ENCODE data around the gene ZMYND15. TPM values are rescaled to one million over a fixed set of nuclear protein-coding genes. Genes with fewer than 3 reads are reported as not detected.
"Not testable (repeated sequence)": the region's sequence is repeated elsewhere in the genome, so short reads cannot be mapped to it uniquely, and the experiment has no call there.

ZMYND15 gene, protein sequence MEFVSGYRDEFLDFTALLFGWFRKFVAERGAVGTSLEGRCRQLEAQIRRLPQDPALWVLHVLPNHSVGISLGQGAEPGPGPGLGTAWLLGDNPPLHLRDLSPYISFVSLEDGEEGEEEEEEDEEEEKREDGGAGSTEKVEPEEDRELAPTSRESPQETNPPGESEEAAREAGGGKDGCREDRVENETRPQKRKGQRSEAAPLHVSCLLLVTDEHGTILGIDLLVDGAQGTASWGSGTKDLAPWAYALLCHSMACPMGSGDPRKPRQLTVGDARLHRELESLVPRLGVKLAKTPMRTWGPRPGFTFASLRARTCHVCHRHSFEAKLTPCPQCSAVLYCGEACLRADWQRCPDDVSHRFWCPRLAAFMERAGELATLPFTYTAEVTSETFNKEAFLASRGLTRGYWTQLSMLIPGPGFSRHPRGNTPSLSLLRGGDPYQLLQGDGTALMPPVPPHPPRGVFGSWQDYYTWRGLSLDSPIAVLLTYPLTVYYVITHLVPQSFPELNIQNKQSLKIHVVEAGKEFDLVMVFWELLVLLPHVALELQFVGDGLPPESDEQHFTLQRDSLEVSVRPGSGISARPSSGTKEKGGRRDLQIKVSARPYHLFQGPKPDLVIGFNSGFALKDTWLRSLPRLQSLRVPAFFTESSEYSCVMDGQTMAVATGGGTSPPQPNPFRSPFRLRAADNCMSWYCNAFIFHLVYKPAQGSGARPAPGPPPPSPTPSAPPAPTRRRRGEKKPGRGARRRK
- 0.14 to 0.31 TPM (median 0.25 TPM) in 3 replicates for polyA plus RNA-seq
- polyA plus RNA-seq (2011; ENCODE audit: low read depth), result 0.52 TPM
- polyA plus RNA-seq (2011; cell fraction: cytosol; rRNA removed), result 0.19 and 0.21 TPM in 2 replicates
- 1.7 and 1.9 TPM in 2 replicates for polyA plus RNA-seq (2011; cell fraction: nucleus; rRNA removed)
- polyA plus RNA-seq (2012; ENCODE audit: low replicate concordance), result 0.18 and 1.4 TPM in 2 replicates
- polyA minus RNA-seq, result 0.10 to 0.30 TPM in 2 of 3 replicates, not detected in the other
- not detected for polyA minus RNA-seq (2011; cell fraction: cytosol; rRNA and poly(A)+ RNA removed)
- polyA minus RNA-seq (2011; cell fraction: nucleus; rRNA and poly(A)+ RNA removed), result 0.23 and 0.32 TPM in 2 replicates

DNA sequence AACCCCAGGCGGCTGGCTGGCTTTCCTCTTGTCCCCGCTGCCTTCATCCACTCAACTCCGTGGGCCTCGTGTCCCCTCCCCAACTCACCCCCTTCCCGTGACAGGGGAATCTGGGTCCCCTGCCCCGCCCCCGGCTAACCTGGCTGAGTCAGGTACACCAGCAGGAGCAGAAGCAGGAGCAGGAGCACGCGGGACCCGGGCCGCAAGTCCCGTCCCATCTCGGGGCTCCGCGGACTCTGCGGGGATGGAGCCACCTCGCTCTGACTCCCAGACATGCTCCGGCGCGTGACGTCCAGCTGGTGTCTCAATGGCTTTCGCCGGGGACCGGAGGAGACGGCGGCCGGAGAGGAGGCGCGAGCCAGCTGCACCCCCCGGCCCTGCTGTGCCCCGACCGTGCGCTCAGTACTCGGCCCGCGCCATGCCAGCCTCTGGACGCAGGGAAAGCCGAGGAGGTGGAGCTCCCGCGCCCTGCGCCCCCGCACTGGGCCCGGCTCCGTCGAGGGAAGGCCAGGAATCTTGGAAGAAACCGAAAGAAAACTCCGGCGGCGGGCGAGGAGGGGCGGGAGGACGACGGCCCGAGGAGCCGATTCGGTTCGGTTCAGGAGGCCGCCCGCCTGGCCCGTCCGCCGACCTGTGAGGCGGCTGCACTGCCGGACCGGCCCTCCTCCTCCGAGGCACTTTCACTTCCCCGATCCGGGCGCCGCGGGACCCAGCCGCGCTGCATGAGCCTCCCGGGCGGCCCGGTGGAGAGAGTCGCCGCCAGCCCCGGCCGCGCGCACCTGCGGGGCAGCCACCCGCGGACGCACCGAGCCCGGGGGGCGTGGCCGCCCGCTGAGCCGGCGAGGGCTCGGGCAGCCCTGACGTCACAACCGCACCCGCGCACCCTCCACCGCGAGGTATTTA lies at the start of gene ZMYND15, which contains the start of gene CXCL16:
Gene ZMYND15 (plus strand): TSS at position 712 of the 903 bp plus-strand sequence. CDS start 716 bp downstream, outside the sequence.
Gene CXCL16 (minus strand): TSS at position 807 of the 903 bp plus-strand sequence. CDS start 589 bp downstream, at position 218.
- Histone ChIP-seq H3K79me2 (ENCODE audit: control insufficient read depth, insufficient read depth, low read length) (no peaks in the 10 kb centered on the region), H3K9ac (ENCODE audit: control insufficient read depth, extremely low read depth, insufficient read depth, low read length) (peak within 1 kb of the TSS; percentile 76), H3K4me3 (ENCODE audit: control insufficient read depth in 2 of 3, extremely low read depth in 1 of 3, insufficient read depth in 2 of 3, low read depth in 1 of 3, low read length in 3 of 3) (peak within 1 kb of the TSS; percentile 61 to 76 (median 74)), H3K27me3 (ENCODE audit: control insufficient read depth, extremely low read depth, insufficient read depth, low read length) (peaks cover 16% of the 10 kb centered on the region), H3K36me3 (ENCODE audit: control insufficient read depth in 2 of 2, extremely low read depth in 1 of 2, insufficient read depth in 2 of 2, low read length in 2 of 2) (peaks cover 0 to 2% of the 10 kb centered on the region in 2 experiments), H2AFZ (ENCODE audit: control insufficient read depth, low read length) (peak within 1 kb of the TSS; percentile 90), H3K4me2 (ENCODE audit: control insufficient read depth, extremely low read depth, insufficient read depth, low read depth, low read length) (peak within 1 kb of the TSS; percentile 96), H3K9me1 (ENCODE audit: control insufficient read depth, extremely low read depth, insufficient read depth, low read length) (peaks cover 2% of the 10 kb centered on the region), H4K20me1 (ENCODE audit: control insufficient read depth, extremely low read depth, insufficient read depth, low read length) (no peaks in the 10 kb centered on the region), H3K4me1 (ENCODE audit: control insufficient read depth, extremely low read depth, insufficient read depth, low read length) (peaks cover 14% of the 10 kb centered on the region), H3K9me3 (ENCODE audit: control insufficient read depth, low read depth, low read length) (no peaks in the 10 kb centered on the region), H3K27ac (ENCODE audit: control insufficient read depth, insufficient read depth, low read length) (peak within 1 kb of the TSS; percentile 63)
- FAIRE-seq (no peak), DNase-seq (ENCODE audit: low read depth, low spot score) (no peak)
- dilution Hi-C loops (cut with MboI; ENCODE audit: extremely low pct_ligation_motif_present, low sequenced_read_pairs), result no loop called here
- TF ChIP-seq, protein P1, sequence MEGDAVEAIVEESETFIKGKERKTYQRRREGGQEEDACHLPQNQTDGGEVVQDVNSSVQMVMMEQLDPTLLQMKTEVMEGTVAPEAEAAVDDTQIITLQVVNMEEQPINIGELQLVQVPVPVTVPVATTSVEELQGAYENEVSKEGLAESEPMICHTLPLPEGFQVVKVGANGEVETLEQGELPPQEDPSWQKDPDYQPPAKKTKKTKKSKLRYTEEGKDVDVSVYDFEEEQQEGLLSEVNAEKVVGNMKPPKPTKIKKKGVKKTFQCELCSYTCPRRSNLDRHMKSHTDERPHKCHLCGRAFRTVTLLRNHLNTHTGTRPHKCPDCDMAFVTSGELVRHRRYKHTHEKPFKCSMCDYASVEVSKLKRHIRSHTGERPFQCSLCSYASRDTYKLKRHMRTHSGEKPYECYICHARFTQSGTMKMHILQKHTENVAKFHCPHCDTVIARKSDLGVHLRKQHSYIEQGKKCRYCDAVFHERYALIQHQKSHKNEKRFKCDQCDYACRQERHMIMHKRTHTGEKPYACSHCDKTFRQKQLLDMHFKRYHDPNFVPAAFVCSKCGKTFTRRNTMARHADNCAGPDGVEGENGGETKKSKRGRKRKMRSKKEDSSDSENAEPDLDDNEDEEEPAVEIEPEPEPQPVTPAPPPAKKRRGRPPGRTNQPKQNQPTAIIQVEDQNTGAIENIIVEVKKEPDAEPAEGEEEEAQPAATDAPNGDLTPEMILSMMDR (optimal IDR thresholded peaks at IDR 0.05 in 1 of 3, IDR thresholded peaks at IDR 0.05 in 1 of 3, conservative IDR thresholded peaks at IDR 0.05 in 1 of 3; ENCODE audit: extremely low read depth in 1 of 3, insufficient read depth in 2 of 3, low read length in 3 of 3), result no peak
- TF ChIP-seq EZH2 (IDR thresholded peaks at IDR 0.05; ENCODE audit: low read length), result no peak

DNA sequence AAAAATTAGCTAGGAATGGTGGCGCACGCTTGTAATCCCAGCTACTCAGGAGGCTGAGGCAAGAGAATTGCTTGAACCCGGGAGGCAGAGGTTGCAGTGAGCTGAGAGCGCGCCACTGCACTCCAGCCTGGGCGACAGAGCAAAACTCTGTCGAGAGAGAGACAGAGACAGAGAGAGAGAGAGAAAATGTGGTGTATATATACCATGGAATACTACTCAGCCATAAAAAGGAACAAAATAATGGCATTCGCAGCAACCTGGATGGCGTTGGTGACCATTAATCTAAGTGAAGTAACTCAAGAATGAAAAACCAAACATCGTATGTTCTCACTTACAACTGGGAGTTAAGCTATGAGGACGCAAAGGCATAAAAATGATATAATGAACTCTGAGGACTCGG lies 49.8 kb upstream of the ZMYND15 start:
- H3K27ac ChIP-seq (ENCODE audit: control insufficient read depth, insufficient read depth, low read length); H3K9me1 ChIP-seq (ENCODE audit: control insufficient read depth, extremely low read depth, insufficient read depth, low read length); dilution Hi-C loops (cut with MboI; ENCODE audit: extremely low pct_ligation_motif_present, low sequenced_read_pairs); H3K9ac ChIP-seq (ENCODE audit: control insufficient read depth, extremely low read depth, insufficient read depth, low read length); H3K27me3 ChIP-seq (ENCODE audit: control insufficient read depth, extremely low read depth, insufficient read depth, low read length); H3K4me1 ChIP-seq (ENCODE audit: control insufficient read depth, extremely low read depth, insufficient read depth, low read length); H3K4me3 ChIP-seq (ENCODE audit: control insufficient read depth in 2 of 3, extremely low read depth in 1 of 3, insufficient read depth in 2 of 3, low read depth in 1 of 3, low read length in 3 of 3); H3K4me2 ChIP-seq (ENCODE audit: control insufficient read depth, extremely low read depth, insufficient read depth, low read depth, low read length); H4K20me1 ChIP-seq (ENCODE audit: control insufficient read depth, extremely low read depth, insufficient read depth, low read length); DNase-seq (ENCODE audit: low read depth, low spot score); H3K9me3 ChIP-seq (ENCODE audit: control insufficient read depth, low read depth, low read length); FAIRE-seq; H2AFZ ChIP-seq (ENCODE audit: control insufficient read depth, low read length): not testable (repeated sequence)
- peaks cover 14 to 20% of the 10 kb centered on the region in 2 experiments for H3K36me3 ChIP-seq (ENCODE audit: control insufficient read depth in 2 of 2, extremely low read depth in 1 of 2, insufficient read depth in 2 of 2, low read length in 2 of 2)
- H3K79me2 ChIP-seq (ENCODE audit: control insufficient read depth, insufficient read depth, low read length), result peaks cover 44% of the 10 kb centered on the region

Data from keratinocyte (primary cell).